Measurements from ENCODE around the gene SULT2B1.

Gene SULT2B1

GRCh38 chr19:48539503-48540096, 12.4 kb upstream of the SULT2B1 start:
- no peak for TF ChIP-seq CTCF (IDR thresholded peaks at IDR 0.05; ENCODE audit: extremely low read depth, insufficient read depth, missing control alignments)
- DNase-seq (ENCODE audit: low spot score): no peak

GRCh38 chr19:48540110-48540509, 11.9 kb upstream of the SULT2B1 start:
- TF ChIP-seq CTCF (IDR thresholded peaks at IDR 0.05; ENCODE audit: extremely low read depth, insufficient read depth, missing control alignments): no peak
- in situ Hi-C loops (cut with MboI; ENCODE audit: low pct_unique_long_range_greater_than_20kb, low sequenced_read_pairs, unreplicated experiment): no loop called here
- no peak for DNase-seq (ENCODE audit: low spot score)

More at GRCh38 chr19:48539503-48540096, 12.4 kb upstream of the SULT2B1 start:
- in situ Hi-C loops (cut with MboI; ENCODE audit: low pct_unique_long_range_greater_than_20kb, low sequenced_read_pairs, unreplicated experiment): no loop called here

- in situ Hi-C loops (cut with MboI; ENCODE audit: low pct_unique_long_range_greater_than_20kb, low sequenced_read_pairs, unreplicated experiment): no loop called here
- DNase-seq (ENCODE audit: low spot score): no peak
- no peak for TF ChIP-seq CTCF (IDR thresholded peaks at IDR 0.05; ENCODE audit: extremely low read depth, insufficient read depth, missing control alignments)
Measured at GRCh38 chr19:48541813-48542212, 10.2 kb upstream of the SULT2B1 start.

- TF ChIP-seq CTCF (IDR thresholded peaks at IDR 0.05; ENCODE audit: extremely low read depth, insufficient read depth, missing control alignments): no peak
- DNase-seq (ENCODE audit: low spot score): no peak
- in situ Hi-C loops (cut with MboI; ENCODE audit: low pct_unique_long_range_greater_than_20kb, low sequenced_read_pairs, unreplicated experiment): no loop called here
Measured at GRCh38 chr19:48543121-48543710, 8.8 kb upstream of the SULT2B1 start.

- no peak for DNase-seq (ENCODE audit: low spot score)
- in situ Hi-C loops (cut with MboI; ENCODE audit: low pct_unique_long_range_greater_than_20kb, low sequenced_read_pairs, unreplicated experiment): no loop called here
- no peak for TF ChIP-seq CTCF (IDR thresholded peaks at IDR 0.05; ENCODE audit: extremely low read depth, insufficient read depth, missing control alignments)
Measured at GRCh38 chr19:48544856-48545750, 6.9 kb upstream of the SULT2B1 start.

- DNase-seq (ENCODE audit: low spot score): no peak
- in situ Hi-C loops (cut with MboI; ENCODE audit: low pct_unique_long_range_greater_than_20kb, low sequenced_read_pairs, unreplicated experiment): no loop called here
- no peak for TF ChIP-seq CTCF (IDR thresholded peaks at IDR 0.05; ENCODE audit: extremely low read depth, insufficient read depth, missing control alignments)
Measured at GRCh38 chr19:48547722-48548121, 4.2 kb upstream of the SULT2B1 start.

Measured in GM13977 (cell line).